Prostate gland (tissue), 2 donors: ENCODE data around the gene TXNRD3.

Source experiments
- POLR2A ChIP-seq: fragments of 450-650 bp; IDR thresholded peaks from one replicate; pipeline ENCODE4 v1.6.1; 2016; ENCODE audit warnings: antibody characterized with exemption, mild to moderate bottlenecking
- POLR2AphosphoS5 ChIP-seq: sonication (generic); formaldehyde crosslinking; IDR thresholded peaks from one replicate; pipeline ENCODE4 v1.6.1; 2017; ENCODE audit warnings: antibody characterized with exemption
- TF ChIP-seq, protein P1 (sequence below), 4 experiments: fragments of 200-600 bp in 2 of 4; fragments of 450-650 bp in 2 of 4; sonication (generic) in 2 of 4; IDR thresholded peaks; 1 replicate in 3 of 4; 2 replicates in 1 of 4; pipeline ENCODE4 v1.5.1; 2016 to 2019; ENCODE audit warnings: antibody characterized with exemption in 4 of 4, mild to moderate bottlenecking in 2 of 4, moderate library complexity in 2 of 4

DNA sequence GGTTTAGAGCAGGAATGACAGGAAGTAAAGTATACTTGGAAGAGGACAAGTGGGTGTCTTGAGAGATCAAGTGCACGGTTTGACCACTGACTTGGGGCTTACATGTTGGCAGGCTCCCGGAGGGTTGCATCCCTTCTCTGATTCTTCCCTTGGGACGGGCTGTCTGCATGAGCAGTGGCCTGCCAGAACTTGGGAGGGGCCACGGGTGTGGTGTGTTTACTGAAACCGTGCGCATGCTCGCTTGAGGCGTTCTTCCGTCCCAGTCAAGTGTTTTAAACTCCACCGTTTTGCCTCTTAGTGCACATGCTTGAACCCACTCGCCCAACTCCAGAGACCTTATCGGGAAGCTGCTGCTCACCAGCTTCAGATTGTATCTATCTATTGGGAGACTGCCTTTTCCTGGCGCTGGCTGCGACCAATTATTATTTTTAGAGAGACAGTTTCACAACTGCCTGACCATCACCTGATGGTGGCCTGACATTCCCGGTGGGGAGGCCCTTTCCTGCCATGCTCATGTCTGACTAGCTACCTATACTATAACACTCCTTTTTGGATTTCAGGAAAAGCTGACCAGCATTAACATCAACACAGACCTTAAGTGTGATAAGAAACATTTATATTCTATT is 81.3 kb downstream of the TXNRD3 start:
- TF ChIP-seq, protein P1, sequence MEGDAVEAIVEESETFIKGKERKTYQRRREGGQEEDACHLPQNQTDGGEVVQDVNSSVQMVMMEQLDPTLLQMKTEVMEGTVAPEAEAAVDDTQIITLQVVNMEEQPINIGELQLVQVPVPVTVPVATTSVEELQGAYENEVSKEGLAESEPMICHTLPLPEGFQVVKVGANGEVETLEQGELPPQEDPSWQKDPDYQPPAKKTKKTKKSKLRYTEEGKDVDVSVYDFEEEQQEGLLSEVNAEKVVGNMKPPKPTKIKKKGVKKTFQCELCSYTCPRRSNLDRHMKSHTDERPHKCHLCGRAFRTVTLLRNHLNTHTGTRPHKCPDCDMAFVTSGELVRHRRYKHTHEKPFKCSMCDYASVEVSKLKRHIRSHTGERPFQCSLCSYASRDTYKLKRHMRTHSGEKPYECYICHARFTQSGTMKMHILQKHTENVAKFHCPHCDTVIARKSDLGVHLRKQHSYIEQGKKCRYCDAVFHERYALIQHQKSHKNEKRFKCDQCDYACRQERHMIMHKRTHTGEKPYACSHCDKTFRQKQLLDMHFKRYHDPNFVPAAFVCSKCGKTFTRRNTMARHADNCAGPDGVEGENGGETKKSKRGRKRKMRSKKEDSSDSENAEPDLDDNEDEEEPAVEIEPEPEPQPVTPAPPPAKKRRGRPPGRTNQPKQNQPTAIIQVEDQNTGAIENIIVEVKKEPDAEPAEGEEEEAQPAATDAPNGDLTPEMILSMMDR (IDR thresholded peaks at IDR 0.05), result no peak
- TF ChIP-seq POLR2AphosphoS5, result no peak
- TF ChIP-seq POLR2A, result no peak
